AG04449 (cell line): ENCODE measurements around the gene CCL14.
"Not testable (repeated sequence)": the region's sequence is repeated elsewhere in the genome, so short reads cannot be mapped to it uniquely, and the experiment has no call there.

ENCODE experiments used
- CTCF ChIA-PET: fragments of 350-600 bp; formaldehyde crosslinking; extraction: SDS; loops from one replicate; lab custom pipeline; 2021; ENCODE audit warnings: antibody characterized with exemption; lab: Yijun Ruan, JAX
- POLR2A ChIA-PET: fragments of 400-600, 350-600 bp; formaldehyde crosslinking; extraction: SDS; loops from one replicate; lab custom pipeline; 2020; ENCODE audit warnings: antibody characterized with exemption, inconsistent platforms; lab: Yijun Ruan, JAX
- DNase-seq: peaks from one replicate; pipeline ENCODE4 v3.0.0-alpha.2; 2010; ENCODE audit warnings: low read depth, low spot score
- H3K4me3 ChIP-seq: 2 replicates; pipeline ENCODE4 v1.5.1; 2011; ENCODE audit warnings: low read depth, mild to moderate bottlenecking, control low read depth, low read length
- TF ChIP-seq, protein P1 (sequence below): IDR thresholded peaks from one replicate; pipeline ENCODE4 v1.5.1; 2011; ENCODE audit warnings: mild to moderate bottlenecking, moderate library complexity, low read length, control low read depth, inconsistent platforms; ENCODE audit not compliant: insufficient read depth; ENCODE audit errors: missing control alignments

CCL14 gene

GRCh38 chr17:36019423-36019822 is 32.9 kb upstream of the CCL14 start:
- no peak for DNase-seq
- CTCF ChIA-PET = interaction anchor here (1.1 kb wide), 1 partner anchor 129 kb away, joined by 3 read pairs; no protein-coding TSS in a partner anchor
- H3K4me3 ChIP-seq = no peak overlapping the region
- TF ChIP-seq, protein P1, sequence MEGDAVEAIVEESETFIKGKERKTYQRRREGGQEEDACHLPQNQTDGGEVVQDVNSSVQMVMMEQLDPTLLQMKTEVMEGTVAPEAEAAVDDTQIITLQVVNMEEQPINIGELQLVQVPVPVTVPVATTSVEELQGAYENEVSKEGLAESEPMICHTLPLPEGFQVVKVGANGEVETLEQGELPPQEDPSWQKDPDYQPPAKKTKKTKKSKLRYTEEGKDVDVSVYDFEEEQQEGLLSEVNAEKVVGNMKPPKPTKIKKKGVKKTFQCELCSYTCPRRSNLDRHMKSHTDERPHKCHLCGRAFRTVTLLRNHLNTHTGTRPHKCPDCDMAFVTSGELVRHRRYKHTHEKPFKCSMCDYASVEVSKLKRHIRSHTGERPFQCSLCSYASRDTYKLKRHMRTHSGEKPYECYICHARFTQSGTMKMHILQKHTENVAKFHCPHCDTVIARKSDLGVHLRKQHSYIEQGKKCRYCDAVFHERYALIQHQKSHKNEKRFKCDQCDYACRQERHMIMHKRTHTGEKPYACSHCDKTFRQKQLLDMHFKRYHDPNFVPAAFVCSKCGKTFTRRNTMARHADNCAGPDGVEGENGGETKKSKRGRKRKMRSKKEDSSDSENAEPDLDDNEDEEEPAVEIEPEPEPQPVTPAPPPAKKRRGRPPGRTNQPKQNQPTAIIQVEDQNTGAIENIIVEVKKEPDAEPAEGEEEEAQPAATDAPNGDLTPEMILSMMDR = no peak
- POLR2A ChIA-PET = no interaction called here

DNA sequence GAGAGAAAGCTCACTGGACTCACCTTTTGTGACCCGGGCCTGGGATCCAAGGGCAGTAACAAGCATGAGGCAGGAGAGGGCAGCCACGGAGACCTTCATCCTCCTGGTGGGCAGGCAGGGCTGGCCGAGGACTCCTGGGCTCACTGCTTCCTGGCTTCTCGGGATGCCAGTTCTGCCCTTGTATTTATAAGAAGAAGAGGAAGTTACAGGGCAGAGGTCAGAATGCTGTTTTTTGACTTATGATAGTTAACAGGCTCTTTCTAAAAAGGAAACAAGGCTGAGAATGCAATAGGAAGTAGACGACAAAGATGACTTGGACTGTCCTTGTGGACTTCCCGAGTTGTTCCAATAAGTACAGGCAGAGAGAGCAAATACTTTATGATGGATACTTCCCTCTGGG is 31.3 kb upstream of the CCL14 start, which contains the start of gene CCL23:
Gene CCL23, minus strand, starts transcription at position 174 of the 400 bp plus-strand sequence. Its CDS starts 75 bp downstream, at position 99.
- POLR2A ChIA-PET = no interaction called here
- DNase-seq = no peak
- TF ChIP-seq, protein P1 = no peak
- CTCF ChIA-PET = interaction anchor here (1.0 kb wide), 1 partner anchor 8 kb away, joined by 3 read pairs; no protein-coding TSS in a partner anchor
- no peak within 1 kb of the TSS for H3K4me3 ChIP-seq

- no peak for DNase-seq
- no peak overlapping the region for H3K4me3 ChIP-seq
- TF ChIP-seq, protein P1 = no peak
- CTCF ChIA-PET = no interaction called here
- POLR2A ChIA-PET = no interaction called here
These were observed 30.0 kb upstream of the CCL14 start for GRCh38 chr17:36016555-36016954.

DNA sequence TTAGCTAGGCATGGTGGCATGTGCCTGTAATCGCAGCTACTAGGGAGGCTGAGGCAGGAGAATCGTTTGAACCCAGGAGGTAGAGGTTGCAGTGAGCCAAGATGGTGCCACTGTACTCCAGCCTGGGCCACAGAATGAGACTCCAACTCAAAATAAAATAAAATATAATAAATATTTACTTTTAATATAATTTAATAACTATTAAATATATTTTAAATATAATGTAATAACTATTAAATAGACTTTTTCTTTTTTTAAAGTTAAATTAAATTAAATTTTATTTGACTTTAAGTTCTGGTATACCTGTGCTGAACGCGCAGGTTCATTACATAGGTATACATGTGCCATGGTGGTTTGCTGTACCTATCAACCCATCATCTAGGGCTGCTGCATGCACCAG is 29.4 kb upstream of the CCL14 start:
- POLR2A ChIA-PET, H3K4me3 ChIP-seq, CTCF ChIA-PET, DNase-seq: not testable (repeated sequence)

- H3K4me3 ChIP-seq = no peak overlapping the region
- ChIA-PET CTCF (no interaction called here), POLR2A (no interaction called here)
- TF ChIP-seq, protein P1 = no peak
- DNase-seq = no peak
These were observed 28.4 kb upstream of the CCL14 start for GRCh38 chr17:36014946-36015345.

- ChIA-PET POLR2A (no interaction called here), CTCF (no interaction called here)
- H3K4me3 ChIP-seq = no peak overlapping the region
- no peak for DNase-seq
- TF ChIP-seq, protein P1 = no peak
These were observed 24.7 kb upstream of the CCL14 start for GRCh38 chr17:36011201-36011600.
